DOHH2 (cell line): ENCODE data around the gene NLGN1.

Experiments
- H3F3A ChIP-seq: fragments of 200-600 bp; sonication (generic), shearing (Covaris generic); 2 replicates; pipeline ENCODE4 v1.6.0; 2016; ENCODE audit warnings: antibody characterized with exemption, mild to moderate bottlenecking; ENCODE audit not compliant: control insufficient read depth, insufficient read depth
- H3K27ac ChIP-seq: fragments of 200-600 bp; sonication (generic); 2 replicates; pipeline ENCODE4 v1.5.1; 2014; ENCODE audit warnings: low read depth, mild to moderate bottlenecking, low read length, moderate library complexity
- H3K27me3 ChIP-seq: fragments of 200-600 bp; sonication (generic); 2 replicates; pipeline ENCODE4 v1.6.1; 2014; ENCODE audit warnings: mild to moderate bottlenecking, low read length, mixed read lengths; ENCODE audit not compliant: control insufficient read depth
- H3K36me3 ChIP-seq: fragments of 200-600 bp; sonication (generic); 2 replicates; pipeline ENCODE4 v1.6.1; 2014; ENCODE audit warnings: mild to moderate bottlenecking, low read length, moderate library complexity, mixed read lengths; ENCODE audit not compliant: control insufficient read depth
- H3K4me1 ChIP-seq: fragments of 200-600 bp; sonication (generic); 2 replicates; pipeline ENCODE4 v1.6.1; 2014; ENCODE audit warnings: mild to moderate bottlenecking, low read length, mixed read lengths; ENCODE audit not compliant: control insufficient read depth
- H3K4me2 ChIP-seq: fragments of 200-600 bp; sonication (generic); 2 replicates; pipeline ENCODE4 v1.6.0; 2014; ENCODE audit warnings: mild to moderate bottlenecking, low read length, moderate library complexity
- H3K4me3 ChIP-seq: fragments of 200-600 bp; sonication (generic); 2 replicates; pipeline ENCODE4 v1.5.1; 2014; ENCODE audit warnings: mild to moderate bottlenecking, low read length, mixed read lengths
- H3K79me2 ChIP-seq: fragments of 200-600 bp; sonication (generic); 2 replicates; pipeline ENCODE4 v1.6.1; 2014; ENCODE audit warnings: mild to moderate bottlenecking, low read length, mixed read lengths; ENCODE audit not compliant: control insufficient read depth
- H3K9me2 ChIP-seq: fragments of 200-600 bp; sonication (generic); replicated peaks from 2 replicates; pipeline ENCODE4 v1.6.1; 2014; ENCODE audit warnings: mild to moderate bottlenecking, low read length, mixed read lengths; ENCODE audit not compliant: control insufficient read depth
- H3K9me3 ChIP-seq: fragments of 200-600 bp; sonication (generic); 2 replicates; pipeline ENCODE4 v1.6.1; 2014; ENCODE audit warnings: antibody characterized with exemption, low read length, mixed read lengths; ENCODE audit not compliant: control insufficient read depth, insufficient read depth
- H4K20me1 ChIP-seq: fragments of 200-600 bp; sonication (generic); 2 replicates; pipeline ENCODE4 v1.6.0; 2014; ENCODE audit warnings: low read depth, mild to moderate bottlenecking, antibody characterized with exemption, low read length, moderate library complexity; ENCODE audit not compliant: control insufficient read depth, insufficient read depth
- EZH2phosphoT487 ChIP-seq: fragments of 200-600 bp; sonication (generic); IDR thresholded peaks from 2 replicates; pipeline ENCODE4 v1.6.1; 2017; ENCODE audit warnings: borderline replicate concordance, mild to moderate bottlenecking, antibody characterized with exemption, low read length, moderate library complexity, mixed read lengths
- TF ChIP-seq, protein P1 (sequence below): fragments of 200-600 bp; sonication (generic); IDR thresholded peaks from one replicate; pipeline ENCODE4 v1.5.1; 2014; ENCODE audit warnings: antibody characterized with exemption, mild to moderate bottlenecking, low read depth, low read length; ENCODE audit not compliant: poor library complexity, severe bottlenecking

Gene NLGN1

DNA sequence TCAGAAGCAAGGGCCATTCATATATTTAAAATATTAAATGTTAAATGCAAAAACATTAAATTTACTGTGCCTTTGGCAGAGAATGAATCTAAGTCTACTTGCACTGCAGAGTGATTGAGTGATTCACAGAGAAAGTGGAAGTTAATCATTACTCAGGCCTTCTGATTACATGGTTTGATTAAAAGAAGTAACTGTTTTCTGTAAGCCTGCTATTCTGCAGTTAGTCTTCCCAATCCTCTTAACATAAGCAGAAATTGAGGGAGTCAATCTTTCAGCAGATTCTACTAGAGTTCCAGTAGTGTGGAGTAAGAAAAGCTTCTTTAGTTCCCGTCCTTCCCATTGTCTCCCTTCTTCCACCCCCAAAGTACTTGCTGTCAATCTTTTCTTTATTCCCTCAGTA lies 1.5 kb downstream of the NLGN1 start:
- Histone ChIP-seq H3K27ac (no peak overlapping the region), H3K9me3 (no peaks in the 10 kb centered on the region; the same call in 1 of the 2 replicates), H3K27me3 (no peaks in the 10 kb centered on the region), H3K4me1 (no peaks in the 10 kb centered on the region), H3K79me2 (no peaks in the 10 kb centered on the region), H3K9me2 (no peaks in the 10 kb centered on the region; the same call in 1 of the 2 replicates), H3K36me3 (no peaks in the 10 kb centered on the region), H3K4me2 (no peak overlapping the region), H4K20me1 (no peaks in the 10 kb centered on the region), H3K4me3 (no peak overlapping the region), H3F3A (no peaks in the 10 kb centered on the region)
- TF ChIP-seq, protein P1, sequence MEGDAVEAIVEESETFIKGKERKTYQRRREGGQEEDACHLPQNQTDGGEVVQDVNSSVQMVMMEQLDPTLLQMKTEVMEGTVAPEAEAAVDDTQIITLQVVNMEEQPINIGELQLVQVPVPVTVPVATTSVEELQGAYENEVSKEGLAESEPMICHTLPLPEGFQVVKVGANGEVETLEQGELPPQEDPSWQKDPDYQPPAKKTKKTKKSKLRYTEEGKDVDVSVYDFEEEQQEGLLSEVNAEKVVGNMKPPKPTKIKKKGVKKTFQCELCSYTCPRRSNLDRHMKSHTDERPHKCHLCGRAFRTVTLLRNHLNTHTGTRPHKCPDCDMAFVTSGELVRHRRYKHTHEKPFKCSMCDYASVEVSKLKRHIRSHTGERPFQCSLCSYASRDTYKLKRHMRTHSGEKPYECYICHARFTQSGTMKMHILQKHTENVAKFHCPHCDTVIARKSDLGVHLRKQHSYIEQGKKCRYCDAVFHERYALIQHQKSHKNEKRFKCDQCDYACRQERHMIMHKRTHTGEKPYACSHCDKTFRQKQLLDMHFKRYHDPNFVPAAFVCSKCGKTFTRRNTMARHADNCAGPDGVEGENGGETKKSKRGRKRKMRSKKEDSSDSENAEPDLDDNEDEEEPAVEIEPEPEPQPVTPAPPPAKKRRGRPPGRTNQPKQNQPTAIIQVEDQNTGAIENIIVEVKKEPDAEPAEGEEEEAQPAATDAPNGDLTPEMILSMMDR, result no peak
- no peak for TF ChIP-seq EZH2phosphoT487

DNA sequence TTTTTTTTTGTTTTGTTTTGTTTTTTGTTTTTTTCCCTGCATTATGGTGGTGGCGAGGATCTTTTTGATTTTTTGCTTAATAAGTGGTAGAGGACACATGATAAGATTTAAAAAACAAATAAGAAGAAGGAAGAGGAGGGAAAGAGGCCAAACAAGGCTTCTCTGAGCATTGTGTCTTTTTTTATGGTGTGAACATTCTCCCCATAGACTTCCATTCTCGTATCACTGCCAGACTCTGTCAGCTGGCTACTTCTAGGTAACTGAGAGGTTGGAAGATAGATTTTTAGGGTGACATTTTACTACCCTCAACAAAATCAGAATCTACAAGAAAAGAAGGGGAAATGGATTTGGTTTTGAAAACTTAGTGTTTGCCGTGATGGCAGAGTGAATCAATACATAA lies 3.8 kb downstream of the NLGN1 start:
- no peaks in the 10 kb centered on the region for H4K20me1 ChIP-seq
- no peaks in the 10 kb centered on the region for H3F3A ChIP-seq
- no peaks in the 10 kb centered on the region for H3K79me2 ChIP-seq
- H3K27me3 ChIP-seq, result no peaks in the 10 kb centered on the region
- no peak for TF ChIP-seq EZH2phosphoT487
- TF ChIP-seq, protein P1, result no peak
- H3K9me2 ChIP-seq, result no peaks in the 10 kb centered on the region
- no peak overlapping the region for H3K4me2 ChIP-seq
- H3K4me1 ChIP-seq, result no peaks in the 10 kb centered on the region
- no peak overlapping the region for H3K4me3 ChIP-seq
- H3K36me3 ChIP-seq, result no peaks in the 10 kb centered on the region
- no peaks in the 10 kb centered on the region; the same call in 1 of the 2 replicates for H3K9me3 ChIP-seq
- no peak overlapping the region for H3K27ac ChIP-seq

DNA sequence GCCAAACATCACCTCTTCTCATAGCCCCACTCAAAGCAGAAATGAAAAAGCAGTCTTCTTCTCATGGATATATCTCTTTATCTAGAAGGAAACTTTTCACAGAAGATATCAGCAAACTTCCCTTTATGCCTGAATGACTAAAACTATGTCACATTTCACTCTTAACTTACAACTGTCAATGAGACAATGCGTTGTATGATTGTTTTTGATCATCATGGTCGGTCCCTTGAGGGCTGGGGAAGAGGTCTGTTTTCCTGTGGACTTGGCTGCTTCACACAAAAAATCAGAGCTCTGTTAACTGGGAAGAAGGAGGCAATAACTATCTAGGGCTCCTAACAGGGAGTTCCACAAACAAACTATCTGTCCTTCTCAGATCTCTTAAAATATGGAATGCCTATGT lies 5.1 kb downstream of the NLGN1 start:
- Histone ChIP-seq H3F3A (no peaks in the 10 kb centered on the region), H3K27ac (no peak overlapping the region), H3K36me3 (no peaks in the 10 kb centered on the region), H3K4me3 (no peak overlapping the region), H3K9me3 (no peaks in the 10 kb centered on the region), H3K27me3 (no peaks in the 10 kb centered on the region), H3K9me2 (no peaks in the 10 kb centered on the region), H3K79me2 (no peaks in the 10 kb centered on the region), H3K4me2 (no peak overlapping the region), H3K4me1 (no peaks in the 10 kb centered on the region), H4K20me1 (no peaks in the 10 kb centered on the region)
- TF ChIP-seq, protein P1, result no peak
- no peak for TF ChIP-seq EZH2phosphoT487
